ENCODE measurements around the gene ZFHX3. TPM values are rescaled to one million over a fixed set of nuclear protein-coding genes. Genes with fewer than 3 reads are reported as not detected.

ZFHX3 gene
- total RNA-seq, 2 donors from 2014 or later: 0.79 to 2.2 TPM

DNA sequence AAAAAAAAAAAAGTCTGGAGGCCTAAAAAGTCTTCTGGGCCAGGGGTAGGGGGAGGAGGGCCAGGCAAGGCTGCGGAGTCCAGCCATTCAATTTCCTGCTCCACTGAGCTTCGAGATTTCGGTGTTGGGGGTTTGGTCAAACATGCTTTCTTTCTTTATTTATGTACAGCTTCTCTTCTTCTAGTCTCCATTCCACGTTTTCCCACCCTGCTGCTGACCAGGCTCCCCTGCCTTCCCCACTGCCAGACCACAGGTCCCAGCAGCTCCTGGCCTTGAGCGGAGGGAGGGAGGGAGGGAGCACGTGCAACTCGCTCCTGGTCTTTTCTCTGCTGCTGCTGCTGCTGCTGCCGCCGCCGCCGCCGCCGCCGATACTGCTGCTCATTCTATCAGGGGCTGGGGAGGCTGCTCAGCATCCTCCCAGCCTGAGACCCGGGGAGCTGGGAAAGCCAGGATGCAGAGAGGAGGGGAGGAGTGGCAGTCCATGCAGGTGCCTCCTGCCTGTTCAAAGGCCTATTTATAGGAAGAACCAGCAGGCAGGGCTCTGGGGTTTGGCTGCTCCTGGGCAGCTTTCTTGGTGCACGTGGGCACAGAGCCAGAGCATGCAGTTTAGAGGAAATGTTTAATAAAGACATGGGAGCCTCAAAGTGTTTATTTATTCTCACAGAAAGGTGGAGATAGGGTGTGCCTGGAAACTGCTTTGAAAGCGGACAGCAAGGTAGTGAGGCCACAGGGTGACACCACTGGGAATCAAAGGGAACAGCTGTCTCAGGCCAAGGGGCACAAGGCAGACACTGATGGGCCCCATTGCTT lies 23.4 kb upstream of the ZFHX3 start:
- TF ChIP-seq, protein P1, sequence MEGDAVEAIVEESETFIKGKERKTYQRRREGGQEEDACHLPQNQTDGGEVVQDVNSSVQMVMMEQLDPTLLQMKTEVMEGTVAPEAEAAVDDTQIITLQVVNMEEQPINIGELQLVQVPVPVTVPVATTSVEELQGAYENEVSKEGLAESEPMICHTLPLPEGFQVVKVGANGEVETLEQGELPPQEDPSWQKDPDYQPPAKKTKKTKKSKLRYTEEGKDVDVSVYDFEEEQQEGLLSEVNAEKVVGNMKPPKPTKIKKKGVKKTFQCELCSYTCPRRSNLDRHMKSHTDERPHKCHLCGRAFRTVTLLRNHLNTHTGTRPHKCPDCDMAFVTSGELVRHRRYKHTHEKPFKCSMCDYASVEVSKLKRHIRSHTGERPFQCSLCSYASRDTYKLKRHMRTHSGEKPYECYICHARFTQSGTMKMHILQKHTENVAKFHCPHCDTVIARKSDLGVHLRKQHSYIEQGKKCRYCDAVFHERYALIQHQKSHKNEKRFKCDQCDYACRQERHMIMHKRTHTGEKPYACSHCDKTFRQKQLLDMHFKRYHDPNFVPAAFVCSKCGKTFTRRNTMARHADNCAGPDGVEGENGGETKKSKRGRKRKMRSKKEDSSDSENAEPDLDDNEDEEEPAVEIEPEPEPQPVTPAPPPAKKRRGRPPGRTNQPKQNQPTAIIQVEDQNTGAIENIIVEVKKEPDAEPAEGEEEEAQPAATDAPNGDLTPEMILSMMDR (conservative IDR thresholded peaks at IDR 0.05): peak; percentile 24
- H3K4me3 Mint-ChIP-seq: peak overlapping the region; percentile 66
- peak overlapping the region; percentile 69 for H3K27ac Mint-ChIP-seq
- Histone ChIP-seq H3K27ac (ENCODE audit: low read depth, low read length) (no peak overlapping the region), H3K4me1 (ENCODE audit: control insufficient read depth, insufficient read depth, low read length) (peaks cover 3% of the 10 kb centered on the region), H3K4me3 (ENCODE audit: low read length) (peak overlapping the region; percentile 68), H3K9ac (ENCODE audit: extremely low read depth, low read length, poor library complexity, severe bottlenecking) (no peak overlapping the region), H3K27me3 (ENCODE audit: control insufficient read depth, insufficient read depth, low read length, poor library complexity, severe bottlenecking) (peaks cover 79% of the 10 kb centered on the region), H3K36me3 (ENCODE audit: control insufficient read depth, insufficient read depth, low read length) (no peaks in the 10 kb centered on the region), H3K9me3 (ENCODE audit: control insufficient read depth, low read length) (no peaks in the 10 kb centered on the region)
- peak; percentile 87 for DNase-seq
- H3K4me1 Mint-ChIP-seq: peaks cover 5% of the 10 kb centered on the region
- H3K36me3 Mint-ChIP-seq (ENCODE audit: low read depth): no peaks in the 10 kb centered on the region
- peaks cover 86% of the 10 kb centered on the region for H3K27me3 Mint-ChIP-seq (ENCODE audit: insufficient read depth)
- WGBS, 2 experiments (ENCODE audit: insufficient coverage in 1 of 2, insufficient read length in 1 of 2): 9% methylated on average over 9 to 17 of the region's 17 CpGs
- H3K9me3 Mint-ChIP-seq: no peaks in the 10 kb centered on the region

DNA sequence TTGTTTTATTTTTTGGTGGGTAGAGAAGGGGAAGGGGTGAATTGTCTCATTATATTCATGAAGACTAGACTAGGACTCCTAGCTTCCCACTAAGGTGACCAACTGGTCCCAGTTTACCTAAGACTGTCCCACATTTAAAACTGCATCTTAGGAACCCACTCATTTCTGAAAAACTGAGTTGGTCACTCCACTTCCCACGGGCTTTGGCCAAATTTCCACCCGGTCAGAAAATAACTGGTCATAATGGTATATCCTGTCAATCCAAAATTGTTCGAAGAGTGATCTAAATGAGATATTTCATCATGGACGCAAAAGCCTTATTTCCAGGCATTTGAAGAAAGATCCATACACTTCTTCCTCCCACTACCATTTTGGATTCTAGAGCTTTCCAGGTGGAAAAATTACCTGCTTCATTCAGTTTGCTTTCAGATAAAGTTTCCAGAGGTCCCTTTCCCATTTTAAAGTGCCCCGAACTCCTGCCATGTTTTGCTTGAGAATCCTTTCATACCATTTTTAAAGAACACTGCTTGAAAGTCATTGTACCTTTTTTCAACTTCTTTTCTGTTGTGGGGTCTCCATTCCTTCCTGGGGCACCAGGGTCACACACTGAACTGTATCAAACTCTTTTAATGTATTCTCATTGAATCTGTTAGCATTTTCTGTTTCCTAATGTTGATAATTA lies 21.8 kb upstream of the ZFHX3 start:
- H3K9me3 Mint-ChIP-seq: no peaks in the 10 kb centered on the region
- H3K9ac ChIP-seq (ENCODE audit: extremely low read depth, low read length, poor library complexity, severe bottlenecking): no peak overlapping the region
- H3K27ac ChIP-seq (ENCODE audit: low read depth, low read length): no peak overlapping the region
- TF ChIP-seq, protein P1 (conservative IDR thresholded peaks at IDR 0.05): no peak
- peak; percentile 35 for DNase-seq
- peaks cover 12% of the 10 kb centered on the region for H3K4me1 Mint-ChIP-seq
- no peaks in the 10 kb centered on the region for H3K36me3 ChIP-seq (ENCODE audit: control insufficient read depth, insufficient read depth, low read length)
- H3K4me3 ChIP-seq (ENCODE audit: low read length): no peak overlapping the region
- H3K36me3 Mint-ChIP-seq (ENCODE audit: low read depth): no peaks in the 10 kb centered on the region
- H3K27me3 Mint-ChIP-seq (ENCODE audit: insufficient read depth): peaks cover 96% of the 10 kb centered on the region
- H3K27ac Mint-ChIP-seq: no peak overlapping the region
- H3K4me3 Mint-ChIP-seq: peak overlapping the region; percentile 66
- WGBS, 2 experiments (ENCODE audit: insufficient coverage in 1 of 2, insufficient read length in 1 of 2): 84 to 87% methylated on average over 5 of the region's 5 CpGs
- peaks cover 90% of the 10 kb centered on the region for H3K27me3 ChIP-seq (ENCODE audit: control insufficient read depth, insufficient read depth, low read length, poor library complexity, severe bottlenecking)
- no peaks in the 10 kb centered on the region for H3K9me3 ChIP-seq (ENCODE audit: control insufficient read depth, low read length)
- H3K4me1 ChIP-seq (ENCODE audit: control insufficient read depth, insufficient read depth, low read length): peaks cover 3% of the 10 kb centered on the region

DNA sequence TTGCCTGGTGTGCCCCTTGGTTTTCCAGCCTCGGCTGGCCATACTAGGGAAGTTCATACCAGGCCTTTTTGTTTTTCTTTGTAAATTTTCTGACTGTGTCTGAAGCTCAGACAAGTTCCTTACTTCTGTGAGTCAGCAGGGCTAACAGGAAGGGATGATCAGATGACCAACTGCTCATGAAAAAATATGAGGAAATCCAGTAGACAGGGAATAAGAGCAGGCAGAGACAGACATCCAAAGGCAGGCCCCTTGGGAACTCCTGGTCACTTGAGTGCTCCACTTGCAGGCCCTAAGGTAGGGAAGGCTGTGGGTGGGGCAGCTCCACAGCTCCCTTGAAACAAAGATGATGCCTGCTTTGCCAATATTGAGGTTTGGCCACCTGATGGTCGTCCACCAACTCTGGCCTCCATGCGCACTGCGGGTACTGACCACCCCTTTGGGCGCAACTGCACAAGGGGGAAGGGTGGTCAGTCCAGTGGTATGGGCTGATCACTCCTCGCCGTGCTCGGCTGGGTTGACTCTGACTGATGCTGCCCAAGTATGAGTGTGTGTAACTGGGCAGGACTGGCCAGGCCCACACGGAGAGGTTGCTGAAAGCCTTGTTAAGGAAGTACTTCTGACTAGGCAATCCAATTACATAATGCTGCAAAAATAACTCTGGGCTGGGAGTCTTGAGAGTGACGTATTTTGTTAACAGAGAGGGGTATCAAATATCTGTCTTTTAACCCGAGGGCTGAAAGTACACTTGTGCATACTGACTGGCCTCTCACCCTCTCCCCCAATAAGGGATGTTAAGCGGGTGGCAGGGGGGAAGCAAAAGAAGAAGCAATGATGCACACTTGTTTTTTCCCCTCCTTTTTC lies 20.8 kb upstream of the ZFHX3 start:
- Histone ChIP-seq H3K9me3 (ENCODE audit: control insufficient read depth, low read length) (no peaks in the 10 kb centered on the region), H3K9ac (ENCODE audit: extremely low read depth, low read length, poor library complexity, severe bottlenecking) (no peak overlapping the region), H3K27me3 (ENCODE audit: control insufficient read depth, insufficient read depth, low read length, poor library complexity, severe bottlenecking) (peaks cover 90% of the 10 kb centered on the region), H3K4me3 (ENCODE audit: low read length) (no peak overlapping the region), H3K4me1 (ENCODE audit: control insufficient read depth, insufficient read depth, low read length) (peaks cover 3% of the 10 kb centered on the region), H3K27ac (ENCODE audit: low read depth, low read length) (no peak overlapping the region), H3K36me3 (ENCODE audit: control insufficient read depth, insufficient read depth, low read length) (no peaks in the 10 kb centered on the region)
- no peaks in the 10 kb centered on the region for H3K36me3 Mint-ChIP-seq (ENCODE audit: low read depth)
- DNase-seq: peak; percentile 43
- peaks cover 96% of the 10 kb centered on the region for H3K27me3 Mint-ChIP-seq (ENCODE audit: insufficient read depth)
- TF ChIP-seq, protein P1 (conservative IDR thresholded peaks at IDR 0.05): no peak
- no peaks in the 10 kb centered on the region for H3K9me3 Mint-ChIP-seq
- no peak overlapping the region for H3K27ac Mint-ChIP-seq
- 77 to 80% methylated on average over 8 to 12 of the region's 12 CpGs for WGBS, 2 experiments (ENCODE audit: insufficient coverage in 1 of 2, insufficient read length in 1 of 2)
- H3K4me3 Mint-ChIP-seq: no peak overlapping the region
- H3K4me1 Mint-ChIP-seq: peaks cover 21% of the 10 kb centered on the region
